Testis (tissue), 2 donors: ENCODE data around the gene NFE2.

Experiments used
- POLR2A ChIP-seq: fragments of 450-650 bp; IDR thresholded peaks from one replicate; pipeline ENCODE4 v1.6.1; 2017; ENCODE audit warnings: antibody characterized with exemption, mild to moderate bottlenecking, moderate library complexity
- TF ChIP-seq, protein P1 (sequence below), 3 experiments: fragments of 450-650 bp in 2 of 3; fragments of 200-600 bp in 1 of 3; sonication (generic) in 1 of 3; IDR thresholded peaks; one replicate each; pipeline ENCODE4 v1.5.1; 2016 to 2019; ENCODE audit warnings: antibody characterized with exemption in 3 of 3, mild to moderate bottlenecking in 2 of 3, moderate library complexity in 1 of 3

DNA sequence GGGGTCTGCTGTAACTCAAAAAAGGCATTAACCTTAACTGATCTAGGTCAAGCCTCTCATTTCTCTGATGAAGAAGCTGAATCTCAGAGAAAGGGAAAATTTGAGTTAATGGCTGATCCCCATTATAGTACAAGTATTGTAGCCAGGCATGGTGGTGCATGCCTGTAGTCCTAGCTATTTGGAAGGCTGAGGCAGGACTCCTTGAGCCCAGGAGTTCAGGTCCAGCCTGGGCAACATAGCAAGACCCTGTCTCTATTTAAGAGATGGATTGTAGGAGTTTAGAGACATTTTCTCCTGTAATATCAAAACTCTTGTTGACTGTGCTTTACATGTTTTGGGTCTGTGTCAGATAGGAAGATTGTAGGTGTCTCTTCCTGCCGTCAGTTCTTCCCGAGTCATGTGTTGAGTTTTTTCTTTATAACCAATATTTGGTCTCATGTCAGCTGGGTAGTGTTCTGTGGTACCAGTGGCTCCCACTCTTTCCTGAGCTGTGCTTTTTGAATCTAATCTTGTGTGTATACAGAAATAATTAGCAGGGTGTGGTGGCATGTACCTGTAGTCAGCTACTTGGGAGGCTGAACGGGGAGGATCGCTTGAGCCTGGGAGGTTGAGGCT lies 32.7 kb upstream of the NFE2 start:
- TF ChIP-seq, protein P1, sequence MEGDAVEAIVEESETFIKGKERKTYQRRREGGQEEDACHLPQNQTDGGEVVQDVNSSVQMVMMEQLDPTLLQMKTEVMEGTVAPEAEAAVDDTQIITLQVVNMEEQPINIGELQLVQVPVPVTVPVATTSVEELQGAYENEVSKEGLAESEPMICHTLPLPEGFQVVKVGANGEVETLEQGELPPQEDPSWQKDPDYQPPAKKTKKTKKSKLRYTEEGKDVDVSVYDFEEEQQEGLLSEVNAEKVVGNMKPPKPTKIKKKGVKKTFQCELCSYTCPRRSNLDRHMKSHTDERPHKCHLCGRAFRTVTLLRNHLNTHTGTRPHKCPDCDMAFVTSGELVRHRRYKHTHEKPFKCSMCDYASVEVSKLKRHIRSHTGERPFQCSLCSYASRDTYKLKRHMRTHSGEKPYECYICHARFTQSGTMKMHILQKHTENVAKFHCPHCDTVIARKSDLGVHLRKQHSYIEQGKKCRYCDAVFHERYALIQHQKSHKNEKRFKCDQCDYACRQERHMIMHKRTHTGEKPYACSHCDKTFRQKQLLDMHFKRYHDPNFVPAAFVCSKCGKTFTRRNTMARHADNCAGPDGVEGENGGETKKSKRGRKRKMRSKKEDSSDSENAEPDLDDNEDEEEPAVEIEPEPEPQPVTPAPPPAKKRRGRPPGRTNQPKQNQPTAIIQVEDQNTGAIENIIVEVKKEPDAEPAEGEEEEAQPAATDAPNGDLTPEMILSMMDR (IDR thresholded peaks at IDR 0.05): no peak
- TF ChIP-seq POLR2A: no peak
